ENCODE data around the gene TPK1. TPM values are rescaled to one million over a fixed set of nuclear protein-coding genes. Genes with fewer than 3 reads are reported as not detected.

The TPK1 gene
- total RNA-seq, 4 donors from 2014 or later: 6.8 to 11.9 (median 8.5) TPM

- H3K4me1 ChIP-seq: no peaks in the 10 kb centered on the region
- ATAC-seq: no peak
- WGBS, 2 donors (ENCODE audit: low coverage in 1 of 2): 46 to 54% methylated on average over 2 to 3 of the region's 3 CpGs
- no peak overlapping the region for H3K4me3 ChIP-seq
- no peak overlapping the region for H3K27ac ChIP-seq
- H3K9me3 ChIP-seq: no peaks in the 10 kb centered on the region
- H3K27me3 ChIP-seq: no peaks in the 10 kb centered on the region
- H3K36me3 ChIP-seq: no peaks in the 10 kb centered on the region
- TF ChIP-seq CTCF (IDR thresholded peaks at IDR 0.05) (no peak), POLR2A (IDR thresholded peaks at IDR 0.05) (no peak), POLR2AphosphoS5 (IDR thresholded peaks at IDR 0.05) (no peak), EP300 (IDR thresholded peaks at IDR 0.05) (no peak)
Observed at GRCh38 chr7:144487901-144488300, 348.0 kb downstream of the TPK1 start.

- no peak for TF ChIP-seq EP300 (IDR thresholded peaks at IDR 0.05)
- no peak for TF ChIP-seq CTCF (IDR thresholded peaks at IDR 0.05)
- TF ChIP-seq POLR2AphosphoS5 (IDR thresholded peaks at IDR 0.05): no peak
- no peak for TF ChIP-seq POLR2A (IDR thresholded peaks at IDR 0.05)
- ATAC-seq: no peak
- Histone ChIP-seq H3K4me1 (no peaks in the 10 kb centered on the region), H3K36me3 (no peaks in the 10 kb centered on the region), H3K4me3 (no peak overlapping the region), H3K27me3 (no peaks in the 10 kb centered on the region), H3K9me3 (no peaks in the 10 kb centered on the region), H3K27ac (no peak overlapping the region)
- WGBS, 2 donors (ENCODE audit: low coverage in 1 of 2): 85 to 96% methylated on average over 2 of the region's 2 CpGs
Observed at GRCh38 chr7:144484445-144484844, 351.4 kb downstream of the TPK1 start.

GRCh38 chr7:144483189-144483588 is 352.7 kb downstream of the TPK1 start:
- Histone ChIP-seq H3K36me3 (no peaks in the 10 kb centered on the region), H3K4me3 (no peak overlapping the region), H3K4me1 (no peaks in the 10 kb centered on the region), H3K27me3 (no peaks in the 10 kb centered on the region), H3K9me3 (no peaks in the 10 kb centered on the region), H3K27ac (no peak overlapping the region)
- no peak for TF ChIP-seq POLR2AphosphoS5 (IDR thresholded peaks at IDR 0.05)
- ATAC-seq: no peak
- WGBS, 2 donors (ENCODE audit: low coverage in 1 of 2): 47 to 71% methylated on average over 1 of the region's 1 CpG

- H3K27me3 ChIP-seq: no peaks in the 10 kb centered on the region
- H3K27ac ChIP-seq: no peak overlapping the region
- no peak overlapping the region for H3K4me3 ChIP-seq
- TF ChIP-seq EP300 (IDR thresholded peaks at IDR 0.05) (no peak), POLR2A (IDR thresholded peaks at IDR 0.05) (no peak), CTCF (IDR thresholded peaks at IDR 0.05) (no peak), POLR2AphosphoS5 (IDR thresholded peaks at IDR 0.05) (no peak)
- no peak for ATAC-seq
- WGBS, 2 donors (ENCODE audit: low coverage in 1 of 2): 43 to 64% methylated on average over 3 of the region's 3 CpGs
- no peaks in the 10 kb centered on the region for H3K9me3 ChIP-seq
- no peaks in the 10 kb centered on the region for H3K36me3 ChIP-seq
- H3K4me1 ChIP-seq: no peaks in the 10 kb centered on the region
Observed at GRCh38 chr7:144481833-144482232, 354.0 kb downstream of the TPK1 start.

- no peak overlapping the region for H3K4me3 ChIP-seq
- no peak for TF ChIP-seq CTCF (IDR thresholded peaks at IDR 0.05)
- no peak for TF ChIP-seq POLR2A (IDR thresholded peaks at IDR 0.05)
- no peak for TF ChIP-seq POLR2AphosphoS5 (IDR thresholded peaks at IDR 0.05)
- no peak for TF ChIP-seq EP300 (IDR thresholded peaks at IDR 0.05)
Observed at GRCh38 chr7:144477348-144477747, 358.5 kb downstream of the TPK1 start.

More at GRCh38 chr7:144477348-144477747, 358.5 kb downstream of the TPK1 start:
- Histone ChIP-seq H3K36me3 (no peaks in the 10 kb centered on the region), H3K27me3 (no peaks in the 10 kb centered on the region), H3K4me1 (no peaks in the 10 kb centered on the region), H3K9me3 (no peaks in the 10 kb centered on the region), H3K27ac (no peak overlapping the region)
- ATAC-seq: no peak
- 50 to 60% methylated on average over 1 of the region's 1 CpG for WGBS, 2 donors (ENCODE audit: low coverage in 1 of 2)

Data from gastroesophageal sphincter (tissue), 4 donors.